ENCODE data around the gene C1QTNF8.
A peak's percentile ranks its signal among the peaks of the same experiment; 100 is the strongest.

C1QTNF8 gene, protein sequence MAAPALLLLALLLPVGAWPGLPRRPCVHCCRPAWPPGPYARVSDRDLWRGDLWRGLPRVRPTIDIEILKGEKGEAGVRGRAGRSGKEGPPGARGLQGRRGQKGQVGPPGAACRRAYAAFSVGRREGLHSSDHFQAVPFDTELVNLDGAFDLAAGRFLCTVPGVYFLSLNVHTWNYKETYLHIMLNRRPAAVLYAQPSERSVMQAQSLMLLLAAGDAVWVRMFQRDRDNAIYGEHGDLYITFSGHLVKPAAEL

DNA sequence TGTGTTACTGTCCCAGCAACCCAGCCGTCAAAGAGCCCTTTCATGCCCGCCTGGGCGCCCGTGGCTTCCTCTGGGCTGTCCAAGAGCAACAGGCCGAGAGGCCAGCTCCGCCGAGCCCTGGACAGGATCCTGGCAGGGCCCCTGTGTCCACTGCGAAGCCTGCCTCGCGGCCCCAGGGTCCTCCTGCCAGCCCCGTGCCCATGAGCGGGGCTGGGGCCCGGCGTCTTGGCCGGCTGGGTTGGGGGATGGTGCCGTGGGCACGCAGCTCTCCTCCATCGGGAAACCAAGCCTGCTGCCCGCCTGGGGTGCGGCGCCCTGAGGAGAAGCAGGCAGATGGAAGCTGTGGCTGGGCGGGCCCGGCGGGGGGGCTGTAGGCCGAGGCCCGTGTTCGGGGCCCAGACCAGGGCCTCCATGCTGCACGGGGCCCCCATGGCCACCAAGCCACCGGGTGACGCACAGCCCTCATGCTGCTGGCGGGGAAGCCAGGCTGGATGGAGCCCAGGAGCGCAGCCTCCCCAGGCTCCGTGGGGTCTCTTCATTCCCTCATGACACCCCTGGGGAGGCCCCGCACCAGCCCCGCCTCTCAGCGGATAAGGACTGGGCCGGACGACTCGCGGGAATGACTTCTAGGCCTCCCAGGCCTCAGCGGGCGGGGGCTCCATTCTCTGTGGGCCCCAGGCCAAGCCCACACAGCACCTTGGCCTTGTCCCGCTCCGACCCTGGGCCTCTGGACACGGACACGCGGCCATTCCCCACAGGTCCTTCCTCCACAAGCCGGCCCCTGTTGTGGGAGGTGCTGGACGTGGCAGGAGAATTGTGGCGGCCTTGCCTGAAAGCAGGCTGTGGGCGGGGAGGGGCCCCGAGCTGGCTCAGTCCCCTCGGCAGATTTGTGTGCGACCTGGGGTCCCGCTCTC lies at the start of gene C1QTNF8:
Gene C1QTNF8 (minus strand): TSS at position 76 of the 914 bp plus-strand sequence. CDS start 1,322 bp downstream, outside the sequence.
- no peak for DNase-seq (ENCODE audit: low spot score)

DNA sequence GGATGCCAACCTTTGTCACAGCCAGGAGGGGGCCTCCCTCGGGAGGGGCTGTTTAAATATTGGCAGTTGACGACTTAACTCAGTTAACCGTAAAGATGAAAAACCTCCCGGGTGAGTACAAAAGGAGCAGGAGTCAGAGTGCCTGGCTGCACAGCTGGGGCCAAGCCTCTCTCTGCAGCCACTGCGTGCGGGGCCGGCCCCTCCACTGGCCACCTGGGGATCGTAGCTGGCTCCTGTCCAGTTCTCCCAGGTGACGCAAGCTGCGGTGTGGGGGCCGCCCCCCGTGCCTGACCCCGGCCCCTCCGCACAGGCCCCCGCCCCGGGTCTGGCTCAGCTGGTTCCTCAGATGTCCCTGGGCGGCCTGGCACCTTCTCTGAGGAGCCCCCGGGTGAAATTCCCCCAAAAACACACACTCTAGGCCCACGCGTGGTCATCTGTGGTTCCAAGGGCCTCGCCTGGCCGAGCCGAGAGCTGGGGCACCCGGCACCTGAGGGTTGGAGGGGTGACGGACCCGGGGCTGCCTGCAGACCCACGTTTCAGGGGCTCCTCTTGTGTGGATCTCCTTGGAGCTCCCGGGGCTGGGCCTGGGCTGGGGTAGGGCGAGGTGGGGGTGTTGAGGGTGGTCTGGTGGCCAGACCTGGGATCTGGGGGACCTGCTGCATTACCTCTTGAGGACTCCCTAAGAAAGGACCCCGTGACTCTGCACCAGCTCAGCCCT lies 49.5 kb upstream of the C1QTNF8 start:
- DNase-seq (ENCODE audit: low spot score) (no peak), FAIRE-seq (no peak)

More for the DNA sequence above, at the start of gene C1QTNF8:
- FAIRE-seq, result no peak

DNA sequence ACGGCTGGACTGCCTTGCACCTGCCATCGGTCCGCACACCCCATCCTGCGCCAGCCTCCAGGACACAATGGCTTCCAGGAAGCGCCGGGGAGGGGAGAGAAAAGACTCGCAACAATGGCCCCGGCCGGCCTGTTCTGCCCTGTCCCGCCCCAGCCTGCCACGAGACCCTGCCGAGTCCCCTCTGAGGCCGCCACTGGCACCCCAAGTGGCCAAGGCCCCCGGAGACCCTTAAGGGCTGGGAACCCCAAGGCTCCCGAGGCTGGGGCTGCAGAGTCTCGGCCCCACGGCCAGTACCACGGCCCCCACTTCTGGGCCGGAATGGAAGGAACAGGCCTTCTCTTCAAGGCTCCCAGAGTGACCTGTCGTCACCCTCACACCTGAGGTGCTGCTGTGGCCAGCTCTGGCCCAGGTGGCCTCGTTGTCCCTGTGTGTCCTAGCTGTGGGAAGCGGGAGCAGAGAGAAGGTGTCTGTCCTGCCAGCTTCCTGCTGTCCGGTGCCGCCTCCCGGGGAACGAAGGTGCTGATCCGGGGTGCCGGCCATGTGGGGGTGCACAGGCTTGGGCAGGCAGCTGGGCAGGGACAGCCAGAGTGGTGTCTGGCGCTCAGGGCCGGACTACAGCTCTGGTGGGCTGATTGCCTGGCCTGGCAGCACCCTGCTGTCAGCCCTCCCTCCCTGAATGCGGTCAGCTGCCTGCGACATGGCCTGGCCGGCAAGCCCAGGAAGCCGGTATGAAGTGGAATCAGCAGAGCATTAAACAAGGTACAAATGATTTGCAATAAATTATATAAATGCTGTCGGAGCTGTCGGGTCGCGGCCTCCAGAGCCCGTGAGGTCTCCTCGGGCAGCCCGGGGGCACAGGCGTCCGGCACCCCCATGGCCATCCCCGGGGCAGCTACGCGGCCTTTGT lies 48.7 kb upstream of the C1QTNF8 start:
- no peak for FAIRE-seq

DNA sequence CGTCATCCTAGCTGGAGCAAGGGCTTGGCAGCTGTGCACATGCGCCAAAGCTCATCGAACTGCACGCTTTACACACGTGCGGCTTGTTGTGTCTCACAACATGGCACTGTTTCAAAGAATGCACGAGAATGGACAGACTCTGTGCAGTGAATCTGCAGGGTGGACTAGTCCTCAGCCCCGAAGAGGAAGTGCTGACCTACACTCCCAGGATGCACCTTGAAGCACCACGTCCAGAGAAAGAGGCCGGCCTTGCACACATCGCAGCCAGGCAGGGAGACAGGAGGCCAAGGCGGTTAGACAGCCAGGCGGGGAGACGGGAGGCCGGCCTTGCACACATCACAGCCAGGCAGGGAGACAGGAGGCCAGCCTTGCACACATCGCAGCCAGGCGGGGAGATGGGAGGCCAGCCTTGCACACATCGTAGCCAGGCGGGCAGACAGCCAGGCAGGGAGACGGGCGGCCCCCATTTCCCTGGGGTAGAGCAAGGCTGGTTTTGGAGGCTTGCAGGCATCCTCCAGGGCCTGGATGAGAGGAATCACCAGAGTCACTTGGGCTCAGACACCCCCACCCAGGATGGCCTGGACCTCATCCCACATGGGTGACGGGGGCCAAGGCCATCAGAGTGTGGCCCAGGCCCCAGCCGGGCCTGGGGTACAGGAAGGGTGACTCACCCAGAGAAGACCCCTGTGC lies 47.9 kb upstream of the C1QTNF8 start:
- FAIRE-seq (peak; percentile 75), DNase-seq (ENCODE audit: low spot score) (no peak)

More for the DNA sequence above, 48.7 kb upstream of the C1QTNF8 start:
- DNase-seq (ENCODE audit: low spot score), result no peak

DNA sequence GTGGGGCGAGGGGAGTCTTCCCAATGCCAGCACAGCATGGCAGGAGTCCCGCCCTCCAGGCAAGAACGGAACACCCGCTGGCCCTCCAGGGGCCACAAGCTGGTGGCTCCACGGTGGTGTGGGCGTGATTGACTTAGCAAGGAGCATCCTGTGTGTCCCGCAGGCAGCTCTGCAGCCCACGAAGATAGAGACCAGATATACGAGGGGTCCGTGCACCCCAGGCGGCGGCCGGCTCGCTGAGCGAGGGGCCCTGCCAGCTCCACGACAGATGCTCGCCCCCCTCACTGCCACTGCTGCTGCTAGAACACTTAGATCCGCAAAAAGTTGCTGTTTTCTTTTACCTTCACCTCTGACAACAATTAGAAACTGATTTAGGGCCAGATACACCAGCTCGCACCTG lies 46.9 kb upstream of the C1QTNF8 start:
- no peak for DNase-seq (ENCODE audit: low spot score)
- FAIRE-seq, result no peak

DNA sequence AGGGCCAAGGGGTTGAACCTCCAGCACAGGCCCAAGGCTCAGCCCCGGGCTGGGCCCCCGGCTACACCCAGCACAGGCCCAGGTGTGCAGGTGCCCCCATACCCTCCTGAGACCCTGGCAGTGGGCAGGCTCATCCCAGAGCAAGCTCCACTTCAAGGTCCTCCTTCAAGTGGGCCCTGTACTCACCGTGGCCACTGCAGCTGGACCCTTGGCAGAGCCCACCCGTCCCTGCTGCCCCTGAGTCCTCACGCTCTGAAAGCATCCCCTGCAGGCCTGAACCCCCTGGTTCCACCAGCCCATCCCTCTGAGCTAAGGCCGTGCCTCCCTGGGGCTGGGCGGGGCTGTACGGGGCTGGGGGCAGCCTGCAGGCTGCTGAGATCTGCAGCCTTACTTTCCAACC lies 45.7 kb upstream of the C1QTNF8 start:
- FAIRE-seq, result no peak

DNA sequence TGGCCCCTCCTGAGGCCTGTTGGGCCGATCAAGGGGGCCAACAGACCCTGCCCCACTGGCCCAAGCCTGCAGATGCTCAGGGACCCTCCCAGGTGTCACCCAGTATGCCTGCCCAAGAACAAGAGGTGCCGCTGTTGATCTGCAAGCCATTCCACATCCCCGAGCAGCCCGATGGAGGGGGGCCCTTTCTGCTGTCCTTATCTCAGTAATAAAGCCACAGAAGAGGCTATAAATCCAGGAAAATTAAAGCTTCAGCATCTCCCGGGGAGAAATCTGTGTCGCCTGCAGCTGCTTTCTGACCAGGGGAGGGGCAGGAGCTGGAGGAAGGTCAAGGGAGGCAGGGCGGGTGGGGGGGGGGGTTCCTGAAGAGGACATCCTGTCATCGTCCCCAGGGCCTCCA lies 45.1 kb upstream of the C1QTNF8 start:
- DNase-seq (ENCODE audit: low spot score) (no peak), FAIRE-seq (no peak)

More for the DNA sequence above, 45.7 kb upstream of the C1QTNF8 start:
- no peak for DNase-seq (ENCODE audit: low spot score)

DNA sequence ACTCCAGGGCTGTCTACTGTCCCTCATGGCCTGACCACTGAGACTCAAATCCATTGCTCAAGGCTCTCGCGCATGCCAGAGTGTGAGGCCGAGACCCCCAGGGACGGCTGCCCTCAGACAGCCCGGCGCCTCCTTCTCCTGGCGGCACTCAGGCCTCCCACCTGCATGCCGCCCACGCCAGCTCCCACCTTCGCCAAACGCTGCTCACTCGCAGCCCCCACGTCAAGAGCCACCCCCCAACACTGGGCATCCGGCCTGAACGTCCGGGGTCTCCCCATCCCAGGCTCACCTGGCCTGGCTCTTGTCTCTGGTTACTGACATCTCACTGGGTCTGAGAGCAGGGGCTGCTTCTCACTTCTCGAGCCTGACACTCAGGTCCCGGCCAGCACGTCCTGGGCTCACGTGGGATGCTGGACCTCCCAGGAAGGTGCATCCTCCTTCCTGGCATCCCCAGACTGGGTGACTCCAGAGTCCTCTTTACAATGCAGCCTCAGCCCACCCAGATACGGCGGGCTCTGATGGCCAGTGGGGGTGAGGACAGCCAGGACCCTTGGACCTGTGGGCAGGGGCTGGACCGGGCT lies 44.6 kb upstream of the C1QTNF8 start:
- FAIRE-seq (no peak), DNase-seq (ENCODE audit: low spot score) (no peak)

DNA sequence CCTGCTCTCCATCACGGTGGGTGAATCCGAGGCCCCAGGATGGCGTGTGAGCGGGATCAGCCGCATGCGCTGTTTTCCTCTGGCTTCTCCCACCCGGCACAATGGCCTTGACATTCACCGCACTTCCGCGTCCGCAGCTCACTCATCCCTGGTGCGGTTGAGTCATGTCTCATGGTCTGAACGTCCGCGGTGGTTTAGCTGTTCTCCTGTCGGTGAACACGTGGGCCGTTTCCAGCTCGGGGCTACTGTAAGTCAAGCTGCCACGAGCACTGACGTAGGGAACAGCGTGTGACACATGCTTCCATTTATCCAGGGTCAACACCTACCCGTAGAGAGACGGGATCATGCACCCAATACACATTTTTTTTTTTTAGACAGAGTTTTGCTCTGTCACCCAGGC lies 41.6 kb upstream of the C1QTNF8 start:
- peak; percentile 40 for FAIRE-seq
- DNase-seq (ENCODE audit: low spot score), result peak; percentile 72

DNA sequence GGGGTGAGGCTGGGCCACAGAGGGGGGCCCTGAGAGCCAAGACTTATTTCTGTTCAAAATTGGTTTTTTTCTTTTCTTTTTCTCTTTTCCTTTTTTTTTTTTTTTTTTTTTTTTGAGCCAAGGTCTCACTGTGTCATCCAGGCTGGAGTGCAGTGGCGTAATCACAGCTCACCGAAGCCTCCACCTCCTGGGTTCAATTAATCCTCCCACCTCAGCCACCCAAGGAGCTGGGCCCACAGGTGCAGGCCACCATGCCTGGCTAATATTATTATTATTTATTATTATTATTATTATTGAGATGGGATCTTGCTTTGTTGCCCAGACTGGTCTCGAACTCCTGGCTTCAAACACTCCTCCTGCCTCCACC lies 39.4 kb upstream of the C1QTNF8 start:
- FAIRE-seq, result no peak
- DNase-seq (ENCODE audit: low spot score), result no peak

DNA sequence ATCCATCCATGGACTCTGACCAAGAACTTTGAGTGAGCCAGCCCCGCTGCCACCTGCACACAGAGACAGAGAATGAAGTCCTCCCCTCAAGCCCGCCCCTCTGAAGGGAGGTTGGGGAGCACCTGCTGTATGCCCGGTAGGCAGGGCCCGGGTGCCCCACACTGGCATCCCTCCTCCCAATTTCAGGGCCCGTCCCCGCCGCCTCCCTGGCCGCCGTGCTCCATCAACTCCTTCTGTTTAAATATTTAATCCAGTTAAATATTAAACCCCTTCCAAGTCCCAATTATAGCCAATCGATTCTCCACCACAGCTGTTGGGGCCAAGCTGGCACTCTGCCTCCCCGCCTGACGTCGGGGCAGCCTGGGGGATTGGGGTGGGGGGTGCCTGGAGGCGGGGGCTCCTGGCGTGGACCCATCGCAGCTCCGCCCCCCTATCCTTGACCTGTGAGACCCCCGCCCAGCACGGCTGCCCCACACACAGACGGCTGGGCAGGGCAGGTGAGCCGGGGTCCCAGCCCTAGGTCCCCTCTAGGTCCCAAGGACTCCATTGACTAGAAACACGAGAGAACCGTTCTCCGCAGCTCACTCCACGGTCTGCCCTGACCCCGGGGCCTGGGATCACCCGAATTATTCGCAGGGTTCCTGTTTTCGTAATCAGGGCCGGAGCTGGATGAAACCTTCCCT lies 38.9 kb upstream of the C1QTNF8 start:
- DNase-seq (ENCODE audit: low spot score) (no peak), FAIRE-seq (no peak)

DNA sequence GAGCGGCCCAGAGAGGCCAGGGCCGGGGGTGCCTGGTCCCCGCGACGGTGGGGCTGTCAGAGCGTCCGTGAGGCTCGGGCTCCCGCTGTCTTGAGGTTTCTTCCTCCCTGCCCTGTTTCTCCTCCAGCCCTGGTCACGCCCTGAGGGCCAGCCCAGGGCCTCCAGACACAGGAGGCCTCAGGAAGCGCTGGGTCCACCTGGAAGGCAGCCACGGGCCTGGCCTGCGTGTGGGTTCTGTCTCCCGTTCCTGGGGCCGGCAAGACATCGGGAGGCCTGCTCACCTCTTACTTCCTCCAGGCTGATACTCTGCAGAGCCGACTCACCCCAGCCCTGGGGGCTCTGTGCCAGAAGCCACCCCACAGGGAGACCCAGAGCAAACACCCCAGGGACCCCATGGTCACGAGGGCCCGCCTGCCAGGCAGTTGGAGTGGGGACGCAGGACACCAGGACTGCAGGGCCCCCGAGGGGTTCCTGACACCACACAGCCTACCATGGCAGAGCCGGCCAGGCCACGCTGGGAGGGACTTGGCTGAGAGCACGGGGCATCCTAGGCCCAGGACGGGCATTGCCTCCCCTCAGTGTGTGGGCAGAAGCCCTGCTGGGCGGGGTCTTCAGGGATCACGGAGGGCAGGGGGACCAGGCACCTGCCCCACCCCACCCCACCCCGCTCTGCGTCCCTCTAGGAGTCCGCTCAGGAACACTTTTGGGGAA lies 37.9 kb upstream of the C1QTNF8 start:
- FAIRE-seq (no peak), DNase-seq (ENCODE audit: low spot score) (no peak)

DNA sequence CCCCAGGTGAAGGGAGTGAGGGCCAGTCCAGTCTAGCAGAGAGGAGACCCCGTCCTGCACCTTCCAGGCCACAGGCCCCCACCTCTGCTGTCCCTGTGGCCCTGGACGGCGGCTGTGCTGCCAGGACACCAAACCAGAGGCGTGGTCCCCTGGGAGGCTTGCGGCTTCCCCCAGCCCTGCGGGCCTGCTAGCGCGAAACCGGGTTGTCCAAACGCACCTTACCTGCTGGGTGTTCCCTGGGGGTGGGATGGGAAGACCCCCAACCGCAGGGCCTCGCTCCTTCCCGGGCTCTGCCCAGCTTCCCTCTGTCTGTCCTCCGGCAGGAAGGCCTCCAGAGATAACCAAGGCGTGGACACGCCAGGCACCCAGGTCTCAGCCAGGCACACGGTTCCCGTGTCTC lies 37.2 kb upstream of the C1QTNF8 start:
- FAIRE-seq, result no peak
- DNase-seq (ENCODE audit: low spot score), result no peak

DNA sequence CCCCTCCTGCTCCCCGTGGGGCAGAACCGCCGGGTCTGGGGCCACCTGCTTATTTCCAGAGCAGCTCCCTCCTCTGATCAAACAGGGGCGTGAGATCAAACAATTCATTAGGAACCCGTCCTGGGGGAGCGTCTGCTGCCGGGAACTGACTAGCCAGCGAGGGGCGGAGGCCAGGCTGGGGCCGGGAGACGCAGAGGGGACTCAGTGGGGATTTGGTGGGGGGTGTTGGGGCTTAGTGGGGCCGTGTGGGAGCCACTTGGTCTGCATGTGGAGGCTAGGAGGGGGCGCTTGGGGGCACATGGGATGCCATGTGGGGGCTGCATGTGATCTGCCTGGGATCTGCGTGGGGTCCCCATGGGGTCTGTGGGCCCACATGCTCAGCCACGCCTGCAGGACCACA lies 36.4 kb upstream of the C1QTNF8 start:
- DNase-seq (ENCODE audit: low spot score) (no peak), FAIRE-seq (no peak)

DNA sequence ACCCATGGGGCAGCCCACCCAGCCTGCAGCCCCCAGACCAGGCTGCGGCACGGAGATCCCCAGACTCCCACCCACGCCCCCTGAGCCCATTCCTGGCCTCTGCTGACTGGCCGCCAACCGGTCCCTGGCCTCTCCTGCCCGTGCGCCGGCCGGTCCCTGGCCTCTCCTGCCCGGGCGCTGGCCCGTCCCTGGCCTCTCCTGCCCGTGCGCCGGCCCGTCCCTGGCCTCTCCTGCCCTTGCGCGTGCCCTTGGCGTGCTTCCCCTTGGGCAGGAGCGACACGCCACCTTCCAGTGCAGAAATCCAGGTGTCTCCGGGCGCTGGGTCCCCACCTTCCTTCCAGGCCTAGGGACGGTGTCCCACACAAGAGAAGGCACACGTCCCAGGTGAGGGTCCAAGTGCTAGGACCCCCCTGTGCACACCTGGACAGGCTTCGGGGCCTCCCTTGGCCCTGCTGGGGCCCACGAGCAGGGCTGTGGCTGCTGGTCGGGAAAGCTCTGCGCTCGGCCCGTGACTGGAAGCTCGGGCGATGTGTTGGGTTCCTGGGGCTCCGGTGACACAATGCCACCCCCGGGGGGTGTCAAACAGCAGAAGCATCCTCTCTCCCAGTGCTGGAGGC lies 35.4 kb upstream of the C1QTNF8 start:
- DNase-seq (ENCODE audit: low spot score) (no peak), FAIRE-seq (no peak)

DNA sequence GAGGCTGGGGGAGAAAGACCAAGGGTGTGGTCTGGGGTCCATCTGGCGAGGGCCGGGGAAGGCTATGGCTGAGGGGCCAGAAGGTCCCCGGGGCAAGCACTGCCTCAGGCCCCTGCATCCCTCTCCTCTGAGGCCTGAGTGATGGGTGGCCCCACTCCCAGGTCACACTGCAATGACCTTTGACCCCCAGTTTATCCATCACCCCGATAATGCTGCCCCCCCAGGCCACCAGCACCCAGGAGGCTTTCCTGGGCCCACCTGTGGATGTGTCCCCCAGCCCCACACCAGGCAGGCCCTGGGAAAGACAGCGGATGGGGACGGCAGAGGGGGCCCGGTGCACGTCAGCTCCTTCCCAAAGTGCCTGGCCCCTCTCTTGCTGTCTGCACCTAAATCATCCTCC lies 34.3 kb upstream of the C1QTNF8 start:
- FAIRE-seq (no peak), DNase-seq (ENCODE audit: low spot score) (no peak)

DNA sequence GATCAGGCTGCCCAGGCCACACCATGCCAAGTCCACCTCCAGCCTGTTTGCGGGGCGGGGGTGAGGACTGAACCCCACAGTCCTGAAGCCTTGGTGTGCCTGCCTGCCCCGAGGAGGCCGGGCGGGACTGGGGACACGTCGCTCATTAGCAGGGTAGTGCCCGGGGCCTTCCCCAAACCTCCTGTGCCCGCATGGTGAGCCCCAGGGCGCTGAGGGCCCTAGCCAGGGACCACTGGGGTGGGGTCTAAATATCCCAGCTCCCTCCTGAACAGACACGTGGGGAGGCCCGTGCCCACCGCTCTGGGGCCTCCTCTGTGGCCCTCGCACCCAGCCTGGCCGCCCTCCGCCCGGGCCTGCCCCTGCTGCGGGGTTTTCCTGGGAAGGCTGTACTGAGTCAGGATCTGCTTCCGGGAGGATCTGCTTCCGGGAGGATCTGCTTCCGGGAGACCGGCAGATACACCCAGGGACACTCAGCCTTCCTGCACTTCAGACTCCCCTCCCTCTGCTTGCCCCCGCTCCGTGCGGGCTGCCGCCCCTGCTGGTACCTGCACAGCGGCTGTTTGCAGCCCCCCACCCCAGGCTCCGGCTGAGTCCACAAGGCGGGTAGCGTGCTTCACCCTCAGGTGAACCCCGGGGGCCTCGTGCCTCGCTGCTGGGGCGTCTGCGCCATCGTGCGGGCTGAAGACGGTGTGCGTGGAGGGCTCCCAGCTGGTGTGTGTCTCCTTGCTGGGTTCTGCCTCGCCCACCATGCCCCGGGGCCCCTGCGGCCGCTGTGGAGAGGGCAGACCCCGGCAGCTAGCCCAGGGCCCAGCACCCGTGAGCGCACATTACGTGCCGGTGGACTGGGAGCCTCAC lies 33.3 kb upstream of the C1QTNF8 start:
- DNase-seq (ENCODE audit: low spot score) (no peak), FAIRE-seq (no peak)

Measured in urothelium cell line (cell line).